GM19438 (cell line): ENCODE measurements around the gene RYR3.

Experiments used
- ATAC-seq: cut with Tn5 transposase; IDR thresholded peaks from one replicate; pipeline ENCODE4 v1.9.1; 2021; ENCODE audit warnings: low read depth; ENCODE audit not compliant: unreplicated experiment

The RYR3 gene

GRCh38 chr15:33310481-33311311 is at the start of gene RYR3:
RYR3 (plus strand) TSS chr15:33310967; CDS start chr15:33311046, 79 bp downstream.
- no peak for ATAC-seq

- no peak for ATAC-seq
These were observed 48.5 kb upstream of the RYR3 start for GRCh38 chr15:33262306-33262705.

- ATAC-seq, result no peak
These were observed 33.1 kb upstream of the RYR3 start for GRCh38 chr15:33277689-33278088.

DNA sequence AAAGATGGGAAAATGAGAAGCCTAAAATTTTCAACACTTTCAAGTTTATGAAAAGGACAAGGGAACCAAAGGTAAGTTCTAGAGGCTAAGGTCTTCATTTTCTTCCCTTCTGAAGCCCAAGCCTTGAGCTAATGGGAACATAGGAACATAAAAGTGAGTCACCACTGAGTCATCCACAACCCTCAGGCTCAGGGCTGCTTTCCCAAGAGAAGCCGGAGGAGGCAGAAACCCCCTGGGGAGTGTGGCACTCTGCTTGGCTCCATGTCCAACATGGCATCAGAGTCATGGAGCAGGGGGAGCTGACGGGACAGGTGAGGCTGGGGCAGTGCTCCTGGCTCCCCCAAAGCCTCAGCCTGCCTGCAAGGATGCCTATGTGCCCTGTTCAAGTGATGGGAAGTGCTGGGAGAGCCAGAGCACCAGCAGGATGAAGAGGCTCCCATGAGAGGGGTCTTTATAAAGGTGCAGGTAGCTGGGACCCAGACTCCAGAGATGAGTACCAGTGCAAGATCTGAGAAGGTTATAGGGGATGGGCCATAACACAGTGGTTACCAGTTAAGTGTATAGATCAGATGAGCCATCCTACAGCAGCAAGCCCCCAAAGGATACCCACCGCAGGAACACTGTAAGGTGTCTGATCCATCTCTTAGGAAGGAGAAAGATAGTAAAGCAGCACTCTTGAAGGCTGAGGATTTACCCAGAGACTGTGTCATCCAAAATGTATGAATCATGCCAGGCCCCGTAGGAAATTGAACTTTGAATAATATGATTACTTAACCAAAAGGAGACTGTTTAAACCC is 31.8 kb upstream of the RYR3 start:
- ATAC-seq, result no peak

DNA sequence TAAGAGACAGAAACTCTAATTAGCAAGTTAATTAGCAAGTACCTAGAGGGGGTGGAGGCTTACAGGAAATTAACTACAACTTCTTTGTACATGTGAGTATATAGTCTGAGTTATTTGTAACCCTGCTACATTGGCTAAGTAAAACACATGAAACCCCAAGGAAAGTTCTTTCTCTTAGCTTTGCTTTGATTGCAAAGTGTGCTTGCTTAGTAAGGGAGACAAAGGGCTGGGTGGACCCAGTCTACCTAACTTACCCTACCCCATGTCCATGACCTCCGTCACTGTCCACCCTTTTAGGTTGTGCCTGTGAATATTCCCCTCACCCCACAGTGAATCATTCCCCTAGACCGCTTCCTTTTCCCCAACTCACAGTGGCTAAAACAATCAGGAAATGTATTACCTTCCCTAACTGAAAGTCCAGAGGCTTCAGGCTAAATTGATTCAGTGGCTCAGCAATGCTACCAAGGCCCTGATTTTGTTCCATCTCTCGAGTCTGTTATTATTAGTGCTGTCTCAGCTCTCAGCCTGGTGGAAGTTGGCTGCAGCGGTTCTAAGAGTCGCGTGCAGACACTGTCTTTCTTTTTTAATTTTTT is 31.1 kb upstream of the RYR3 start:
- no peak for ATAC-seq

DNA sequence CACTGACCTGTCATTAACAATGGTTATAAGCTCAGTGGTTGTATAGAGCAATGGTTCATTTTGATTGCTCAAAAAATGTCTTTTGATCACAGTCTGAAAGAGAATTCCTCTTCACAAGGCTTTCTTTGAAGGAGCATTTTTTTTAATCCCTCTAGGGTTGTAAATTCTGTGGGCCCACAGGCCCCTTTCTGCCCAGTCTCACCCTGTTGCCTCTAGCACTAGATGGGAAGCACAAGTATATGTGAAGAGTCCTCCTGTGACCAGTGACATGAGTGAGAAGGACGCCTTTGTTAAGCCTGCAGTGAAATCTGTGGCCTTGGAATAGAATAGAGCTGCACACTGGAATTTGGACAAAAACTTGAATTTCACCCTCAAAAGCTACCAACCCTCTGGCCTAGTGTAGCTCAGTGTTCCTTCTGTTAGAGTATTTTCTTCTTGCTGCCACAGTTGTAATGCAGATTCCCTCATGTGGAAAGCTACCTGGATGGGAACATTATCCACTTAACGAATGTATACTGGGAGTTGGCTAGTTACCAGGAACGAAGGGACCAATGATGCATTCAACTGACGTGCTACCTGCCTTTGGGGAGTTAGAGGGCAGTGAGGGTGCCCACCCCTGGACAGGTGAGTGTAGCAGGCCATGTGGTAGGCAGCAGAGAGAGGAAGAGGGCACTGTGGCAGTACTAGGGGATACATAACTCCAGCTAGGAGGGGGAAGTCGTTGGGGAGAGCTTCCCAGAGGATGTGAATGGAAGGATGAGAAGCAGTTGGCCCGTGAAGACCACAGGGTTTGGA is 28.3 kb upstream of the RYR3 start:
- ATAC-seq, result no peak

GRCh38 chr15:33283576-33283975 is 27.2 kb upstream of the RYR3 start:
- ATAC-seq, result no peak

DNA sequence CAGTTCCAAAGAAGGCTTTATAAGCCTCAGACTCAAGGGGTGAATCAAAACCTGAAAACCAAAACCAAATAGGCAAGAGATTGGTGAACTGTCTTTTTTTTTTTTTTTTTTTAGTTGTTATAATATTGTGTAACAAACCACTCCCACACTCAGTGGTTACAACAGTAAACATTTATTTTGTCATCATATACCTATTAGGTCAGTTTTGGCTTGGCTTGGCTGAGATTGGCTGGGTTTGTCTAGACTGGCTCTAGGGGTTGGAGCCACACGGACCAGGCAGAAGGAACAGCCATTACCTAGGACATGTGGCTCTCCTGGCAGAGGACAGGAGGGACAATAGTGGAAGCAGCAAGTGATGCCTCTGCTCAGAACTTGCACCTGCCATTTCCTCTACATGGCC is 26.4 kb upstream of the RYR3 start:
- ATAC-seq, result no peak

DNA sequence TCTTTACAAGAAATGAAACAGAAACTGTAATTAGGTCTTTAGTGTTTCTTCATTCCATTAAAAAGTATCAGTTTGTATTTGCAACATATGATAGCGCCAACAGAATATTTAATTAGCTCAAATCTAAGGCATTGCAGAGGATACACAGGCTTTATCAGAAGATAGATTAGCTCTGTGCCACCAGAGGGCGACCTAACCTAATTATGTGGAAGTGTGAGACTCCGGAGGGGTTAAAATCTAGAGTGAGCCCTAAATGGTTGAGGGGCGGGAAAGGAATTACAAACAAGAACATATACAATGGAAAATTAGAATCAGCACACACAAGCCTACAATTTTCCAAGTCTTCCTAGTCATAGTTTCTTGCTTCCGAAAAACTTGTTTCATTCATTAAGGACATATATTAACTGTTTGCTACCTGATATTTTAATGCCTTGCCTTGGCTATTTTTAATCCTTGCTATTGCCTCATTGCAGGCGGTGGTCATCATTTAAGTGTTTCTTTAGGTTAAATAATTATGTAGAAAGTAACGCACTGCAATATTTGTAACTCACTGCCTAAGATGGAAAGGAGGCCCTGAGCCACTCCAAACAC is 18.0 kb upstream of the RYR3 start:
- no peak for ATAC-seq

- ATAC-seq, result no peak
These were observed 16.9 kb upstream of the RYR3 start for GRCh38 chr15:33293713-33294334.

- no peak for ATAC-seq
These were observed 14.7 kb upstream of the RYR3 start for GRCh38 chr15:33296050-33296449.

- no peak for ATAC-seq
These were observed 13.9 kb upstream of the RYR3 start for GRCh38 chr15:33296856-33297255.

- ATAC-seq, result no peak
These were observed 12.1 kb upstream of the RYR3 start for GRCh38 chr15:33298631-33299030.

DNA sequence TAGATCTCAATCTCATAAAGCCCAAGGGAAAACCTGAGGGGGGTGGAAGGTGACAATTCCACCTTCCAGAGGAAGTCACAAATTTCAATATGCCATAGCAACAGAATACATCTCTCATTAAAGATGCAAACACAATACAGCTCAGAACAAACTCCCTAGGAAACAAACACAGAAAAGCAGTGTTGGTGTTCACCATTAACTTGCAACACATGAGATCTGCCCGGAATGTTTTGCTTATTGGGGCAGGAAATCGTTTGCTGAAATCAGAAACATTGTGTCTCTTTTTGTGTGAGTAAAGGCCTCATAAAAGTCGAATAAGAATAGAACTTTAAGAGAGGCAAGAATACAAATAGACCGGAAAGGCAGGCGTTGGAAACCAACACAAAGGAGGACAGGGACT is 5.8 kb upstream of the RYR3 start:
- ATAC-seq, result no peak

DNA sequence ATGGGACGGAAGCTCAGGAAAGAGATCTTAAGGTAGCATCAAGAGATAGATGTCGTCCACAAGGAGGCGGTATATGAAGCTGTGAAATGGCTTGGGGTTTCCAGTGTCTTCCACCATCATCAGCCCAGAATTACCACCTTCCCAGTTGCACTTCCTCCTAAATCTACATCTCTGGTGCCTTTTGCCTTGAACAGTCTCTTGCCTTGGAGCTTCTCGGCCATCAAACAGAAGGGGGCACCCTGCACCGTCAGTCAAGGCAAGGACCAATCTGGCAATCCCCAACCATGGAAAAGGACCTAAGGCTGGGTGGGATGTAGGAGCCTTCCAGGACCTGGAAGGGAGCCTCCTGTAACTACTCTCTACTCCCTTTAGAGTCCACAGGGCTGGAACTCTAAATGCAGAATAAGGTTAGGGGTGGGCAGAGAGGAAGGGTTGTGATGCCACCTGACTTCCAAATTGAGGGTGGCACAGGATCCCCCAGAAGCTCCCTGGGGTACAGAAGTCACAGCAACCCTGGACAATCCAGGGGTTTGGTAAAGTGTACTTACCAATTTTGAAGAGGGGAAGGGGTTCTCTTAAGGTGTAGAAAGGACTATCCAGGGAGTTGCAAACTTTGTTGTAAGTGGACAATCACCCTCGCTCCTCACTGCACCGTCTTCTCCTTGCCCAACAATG is 1.0 kb upstream of the RYR3 start:
- ATAC-seq, result no peak

DNA sequence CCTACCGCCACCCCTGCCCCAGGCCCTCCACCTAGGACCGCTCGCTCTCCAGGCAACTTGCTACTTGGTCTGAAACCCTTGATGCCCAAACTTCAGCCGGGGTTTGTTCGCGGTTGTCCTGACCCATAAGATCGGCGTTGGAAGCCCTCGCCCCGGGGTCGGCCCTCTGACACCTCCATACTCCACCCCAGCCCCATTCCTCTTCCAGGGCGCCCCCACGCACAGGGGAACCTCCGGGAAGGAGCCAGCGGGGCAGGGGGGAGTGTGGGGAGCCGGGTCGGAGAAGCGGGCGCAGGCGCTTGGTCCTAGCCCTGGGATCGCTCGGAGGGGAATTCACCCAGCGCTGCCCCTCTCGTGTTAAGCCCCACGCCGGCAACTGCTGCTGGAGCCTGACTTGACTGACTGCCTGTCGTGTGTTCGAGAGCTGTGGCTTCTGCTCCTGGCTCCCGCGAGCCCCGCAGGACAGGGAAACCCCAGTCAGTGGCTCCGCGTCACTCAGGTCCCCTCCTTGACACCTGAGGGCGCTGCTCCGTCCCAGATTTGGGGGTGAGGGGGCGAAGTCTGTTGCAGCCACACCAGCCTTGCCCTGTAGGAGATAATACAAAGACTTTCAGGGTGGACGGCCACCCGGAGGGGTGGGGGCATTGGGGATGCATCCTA is 675 bp downstream of the RYR3 start:
- ATAC-seq, result no peak

GRCh38 chr15:33313491-33313890 is 2.7 kb downstream of the RYR3 start:
- ATAC-seq, result no peak

DNA sequence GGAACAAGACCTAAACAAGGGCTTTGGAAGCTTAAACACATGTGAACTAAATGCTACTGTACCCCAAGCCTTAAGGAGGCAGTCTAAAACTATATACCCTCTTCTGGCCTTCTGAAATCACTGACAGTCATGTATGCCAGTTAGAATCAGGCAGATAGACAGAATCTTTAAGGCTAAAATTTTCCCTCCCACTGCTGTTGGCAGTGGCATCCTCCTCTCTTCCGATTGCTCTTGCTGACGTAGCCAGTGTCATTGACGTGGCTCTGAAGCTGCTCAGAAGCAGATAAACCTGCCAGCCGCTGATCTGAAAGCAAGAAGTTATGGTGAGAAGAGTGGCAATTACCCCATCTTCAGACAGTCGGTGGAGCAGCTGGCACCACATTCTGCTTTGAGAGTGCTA is 3.3 kb downstream of the RYR3 start:
- no peak for ATAC-seq

DNA sequence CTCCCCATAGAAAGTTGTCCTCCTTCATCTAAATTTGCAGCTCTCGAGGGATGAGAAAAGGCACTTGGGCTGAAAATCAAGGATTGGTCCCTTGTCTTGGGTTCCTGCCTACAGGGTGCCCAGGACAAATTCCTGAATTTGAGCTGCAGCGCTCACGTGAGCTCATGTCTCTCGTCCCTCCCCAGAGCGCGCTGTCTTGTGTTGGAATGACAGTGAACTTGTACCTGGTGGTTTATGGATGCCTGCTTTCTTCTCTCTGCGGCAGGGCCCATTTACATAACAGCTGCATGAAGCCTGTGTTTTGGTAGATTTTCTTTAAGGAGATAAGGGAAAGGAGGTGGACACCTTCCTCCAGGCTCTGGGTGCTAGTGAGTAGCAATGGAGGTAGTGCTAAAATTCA is 4.3 kb downstream of the RYR3 start:
- ATAC-seq, result no peak
